GM18498 (cell line): ENCODE results near the gene MDC1.

Experiments used
- ATAC-seq: cut with Tn5 transposase; IDR thresholded peaks from one replicate; pipeline ENCODE4 v1.9.1; 2021; ENCODE audit warnings: mild to moderate bottlenecking, moderate library complexity; ENCODE audit not compliant: unreplicated experiment

Gene MDC1

GRCh38 chr6:30747902-30748769 lies 31.1 kb upstream of the MDC1 start:
- no peak for ATAC-seq

DNA sequence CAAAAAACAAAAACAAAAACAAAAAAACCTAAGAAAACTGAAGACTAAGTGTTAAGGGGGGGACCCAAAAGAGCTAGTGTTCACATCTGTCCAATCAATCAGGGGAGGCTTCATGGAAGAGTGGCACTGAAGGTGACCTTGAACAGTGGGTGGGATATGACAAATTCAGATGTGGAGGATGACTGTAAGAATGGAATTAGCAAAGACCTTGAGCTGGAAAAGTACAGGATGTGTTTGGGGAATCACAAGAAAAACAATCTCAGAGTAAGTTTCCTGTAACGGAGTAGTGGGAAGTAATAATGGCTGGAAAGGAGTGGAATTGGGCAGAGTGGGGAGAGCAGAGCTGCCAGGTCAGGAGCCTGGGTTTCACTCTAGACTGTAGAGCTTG lies 30.2 kb upstream of the MDC1 start:
- ATAC-seq, result no peak

- ATAC-seq, result no peak
These were observed 27.1 kb upstream of the MDC1 start, which contains the start of gene IER3 for GRCh38 chr6:30744054-30744805. IER3 (minus strand) TSS chr6:30744547; CDS start chr6:30744518, 29 bp downstream.

DNA sequence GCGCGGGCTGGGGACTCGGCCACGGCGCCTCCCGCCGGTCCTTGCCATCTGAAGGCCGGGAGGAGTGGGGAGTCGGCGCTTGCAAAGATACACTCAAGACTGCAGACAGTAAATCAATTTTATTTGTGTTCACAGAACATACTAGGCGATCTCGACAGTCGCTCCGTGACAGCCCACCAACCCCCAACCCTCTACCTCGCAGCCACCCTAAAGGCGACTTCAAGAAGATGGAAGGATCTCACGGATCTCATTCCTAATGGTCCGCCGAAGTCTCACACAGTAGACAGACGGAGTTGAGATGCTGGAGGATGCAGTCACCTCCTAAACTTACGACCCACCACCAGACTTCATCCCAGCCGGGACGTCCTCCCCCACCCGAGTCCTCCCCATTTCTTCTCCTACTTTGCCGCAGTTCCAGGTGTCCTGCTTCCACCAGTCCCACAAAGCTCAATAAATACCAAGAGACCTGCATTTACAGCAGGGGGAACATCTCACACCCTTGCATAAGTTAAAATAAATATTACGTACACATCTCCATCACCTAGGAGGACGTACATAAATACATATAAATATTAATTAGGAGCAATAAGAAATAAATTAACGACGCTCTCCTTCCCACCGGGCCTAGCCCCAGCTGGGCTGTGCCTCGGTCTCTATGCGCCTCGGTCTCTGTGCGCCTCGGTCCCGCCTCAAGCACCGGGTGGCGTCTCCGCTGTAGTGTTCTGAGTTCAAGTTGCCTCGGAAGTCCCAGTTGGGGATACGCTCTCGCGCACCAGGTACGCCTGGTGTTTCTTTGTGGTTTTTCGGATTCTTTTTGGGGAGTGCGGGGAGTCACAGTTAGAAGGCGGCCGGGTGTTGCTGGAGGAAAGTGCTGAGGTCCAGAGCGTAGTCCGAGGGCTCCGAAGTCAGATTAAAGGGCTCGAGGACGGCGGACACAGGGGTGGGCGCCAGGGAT lies 26.3 kb upstream of the MDC1 start:
- no peak for ATAC-seq

DNA sequence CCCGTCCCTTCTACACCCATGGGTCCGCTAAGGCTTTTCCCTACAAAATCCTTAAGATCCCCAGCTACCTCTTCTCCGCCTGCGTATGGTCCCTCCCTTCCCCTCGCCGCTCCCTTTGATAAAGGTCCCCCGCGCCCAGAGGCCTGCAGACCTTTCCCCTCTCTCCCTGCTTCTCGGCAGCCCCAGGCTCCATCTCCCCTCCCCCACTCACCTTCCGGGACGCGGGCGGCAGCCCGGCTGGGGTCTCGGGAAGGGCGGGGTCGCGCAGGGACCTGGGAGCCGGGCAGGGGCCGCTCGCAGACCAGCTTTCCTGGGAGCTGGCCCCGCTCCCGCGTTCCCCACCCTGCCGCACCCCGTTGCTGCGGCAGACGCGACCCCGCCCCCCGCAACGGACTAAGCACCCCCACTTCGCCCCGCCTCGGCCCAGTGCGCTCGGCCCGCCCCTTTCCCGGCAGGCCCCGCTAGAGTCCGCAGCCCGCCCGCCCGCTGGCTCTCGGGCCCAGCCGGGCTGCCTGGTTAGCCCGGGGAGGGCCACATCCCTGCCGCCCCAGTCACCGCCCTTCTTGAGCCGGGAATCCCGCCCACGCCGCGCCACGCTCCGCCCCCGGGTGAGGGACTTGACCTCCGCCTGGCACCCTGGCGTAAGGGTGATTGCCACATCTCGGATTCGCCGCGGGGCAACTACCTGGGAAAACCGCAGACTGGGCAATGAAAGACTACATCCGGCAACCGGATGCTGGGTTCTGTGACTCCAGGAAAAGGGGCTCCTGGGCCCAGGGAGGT lies 25.4 kb upstream of the MDC1 start, which contains the start of gene FLOT1:
Gene FLOT1 (minus strand): TSS at position 372 of the 783 bp plus-strand sequence. CDS start 498 bp downstream, outside the sequence.
- ATAC-seq, result peak; percentile 79

GRCh38 chr6:30741789-30742315 lies 24.8 kb upstream of the MDC1 start:
- ATAC-seq, result no peak

DNA sequence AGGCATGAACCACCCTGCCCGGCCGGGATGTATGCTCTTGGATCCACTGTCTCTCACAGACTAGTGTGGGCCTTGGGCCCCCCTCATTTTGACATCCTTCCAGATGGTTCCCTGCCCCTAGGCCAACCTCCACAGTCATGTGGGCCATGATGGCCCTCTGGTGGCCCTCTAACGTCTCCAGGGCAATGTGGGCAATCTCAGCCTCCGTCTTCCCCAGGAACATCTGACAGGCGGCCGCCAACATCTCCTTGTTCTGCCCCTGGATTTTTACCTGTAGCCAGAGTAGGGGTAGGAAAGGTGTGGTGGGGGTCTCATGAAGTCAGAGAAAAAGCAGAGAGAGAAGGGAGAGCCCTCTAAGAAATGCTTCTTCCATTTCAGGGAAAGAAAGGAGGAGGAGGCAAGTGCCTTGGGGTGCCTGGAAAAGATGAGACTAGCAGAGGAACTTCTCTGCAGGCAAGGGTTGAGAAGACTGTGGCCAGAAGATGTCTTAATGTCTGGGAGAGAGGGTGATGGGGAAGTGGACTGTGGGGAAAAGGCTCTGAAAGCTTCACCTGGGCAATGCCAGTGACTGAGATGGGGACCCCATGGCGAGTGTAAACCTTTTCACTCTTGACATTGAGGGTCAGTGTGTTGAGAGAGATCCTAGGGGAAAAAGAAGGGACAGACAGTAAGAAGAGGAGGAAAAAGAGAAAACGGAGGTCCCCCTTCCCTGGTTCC lies 24.1 kb upstream of the MDC1 start:
- ATAC-seq, result no peak

DNA sequence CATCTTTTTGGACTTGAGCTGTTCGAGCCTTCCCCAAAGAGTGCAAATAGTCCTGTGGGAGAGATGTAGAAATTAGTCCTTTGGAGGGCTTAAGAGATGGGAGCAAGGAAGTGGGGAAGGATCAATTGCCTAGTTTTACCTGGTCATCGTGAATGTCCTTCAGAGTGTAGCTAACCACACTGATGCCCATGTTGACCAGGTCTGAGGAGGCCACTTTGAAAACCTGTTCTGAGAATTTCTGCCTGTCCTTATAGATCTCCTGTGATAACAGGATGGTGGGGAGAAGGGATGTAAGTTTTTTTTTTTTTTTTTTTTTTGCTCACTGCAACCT lies 23.4 kb upstream of the MDC1 start:
- no peak for ATAC-seq

DNA sequence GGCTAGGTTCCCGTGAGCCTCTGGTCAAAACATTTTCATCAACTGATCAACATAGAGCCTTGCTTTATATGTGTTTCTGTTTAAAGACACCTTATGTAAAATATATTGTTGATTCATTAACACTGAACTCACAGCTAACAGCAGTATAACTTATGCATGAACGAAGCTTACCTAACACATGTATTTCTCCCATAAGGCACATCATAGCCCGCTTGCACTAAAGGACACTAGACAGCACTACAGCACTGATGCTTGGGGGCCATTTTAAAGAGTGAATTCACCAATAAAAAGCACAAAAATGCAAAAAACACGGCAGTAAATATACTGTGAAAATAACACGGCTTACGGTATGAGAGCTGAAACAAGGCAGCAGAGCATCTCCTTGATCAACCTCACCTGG lies 21.5 kb upstream of the MDC1 start:
- no peak for ATAC-seq

DNA sequence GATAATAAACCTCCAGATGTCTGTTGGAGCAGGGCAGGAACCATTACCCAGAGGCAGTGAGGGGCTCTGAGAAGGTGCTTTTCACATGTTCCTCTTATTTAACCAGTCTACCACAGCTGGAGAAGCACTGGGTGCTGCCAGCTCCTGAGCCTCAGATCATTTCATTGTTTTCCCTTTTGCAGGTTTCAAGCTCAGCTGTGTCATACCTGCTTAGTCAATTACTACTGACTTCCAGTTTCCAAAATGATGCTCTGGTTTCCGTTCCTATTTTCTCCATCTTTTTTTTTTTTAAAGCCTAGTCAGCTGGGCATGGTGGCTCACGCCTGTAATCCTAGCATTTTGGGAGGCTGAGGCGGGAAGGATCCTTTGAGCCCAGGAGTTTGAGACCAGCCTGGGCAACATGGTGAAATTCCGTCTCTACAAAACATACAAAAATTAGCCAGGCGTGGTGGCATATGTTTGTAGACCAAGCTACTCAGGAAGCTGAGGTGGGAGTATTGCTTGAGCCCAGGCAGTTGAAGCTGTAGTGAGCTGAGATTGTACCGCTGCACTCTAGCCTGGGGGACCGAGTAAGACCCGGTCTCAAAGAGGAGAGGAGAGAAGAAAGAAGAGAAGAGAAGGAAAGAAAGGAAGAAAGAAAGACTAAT lies 18.7 kb upstream of the MDC1 start:
- ATAC-seq, result no peak

DNA sequence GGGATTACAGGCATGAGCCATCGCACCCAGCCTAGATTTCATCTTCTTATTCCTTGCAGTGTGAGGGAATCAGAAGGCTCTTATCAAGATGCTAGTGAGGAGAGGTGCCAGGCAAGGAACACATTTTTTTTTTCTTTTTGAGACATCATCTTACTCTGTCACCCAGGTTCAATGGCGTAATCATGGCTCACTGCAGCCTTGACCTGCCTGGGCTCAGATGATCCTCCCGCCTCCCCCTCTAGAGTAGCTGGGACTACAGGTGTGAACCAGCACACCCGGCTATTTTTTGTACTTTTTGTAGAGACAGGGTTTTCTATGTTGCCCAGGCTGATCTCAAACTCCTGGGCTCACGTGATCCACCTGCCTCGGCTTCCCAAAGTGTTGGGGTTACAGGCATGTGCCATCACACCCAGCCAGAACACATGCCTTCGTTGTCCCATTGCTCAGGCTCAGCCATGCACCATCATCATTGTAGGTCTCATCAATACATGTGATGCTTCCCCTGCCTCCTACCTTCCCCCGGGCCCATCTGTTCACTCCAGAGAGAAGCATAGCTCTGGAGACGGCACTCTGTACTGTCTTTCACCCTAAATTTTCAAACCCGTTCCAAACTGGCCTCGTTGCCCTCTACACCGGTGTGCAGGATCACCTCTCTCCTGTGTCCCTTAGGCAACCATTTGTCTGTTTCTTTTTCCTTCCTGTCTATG lies 15.3 kb upstream of the MDC1 start:
- no peak for ATAC-seq

DNA sequence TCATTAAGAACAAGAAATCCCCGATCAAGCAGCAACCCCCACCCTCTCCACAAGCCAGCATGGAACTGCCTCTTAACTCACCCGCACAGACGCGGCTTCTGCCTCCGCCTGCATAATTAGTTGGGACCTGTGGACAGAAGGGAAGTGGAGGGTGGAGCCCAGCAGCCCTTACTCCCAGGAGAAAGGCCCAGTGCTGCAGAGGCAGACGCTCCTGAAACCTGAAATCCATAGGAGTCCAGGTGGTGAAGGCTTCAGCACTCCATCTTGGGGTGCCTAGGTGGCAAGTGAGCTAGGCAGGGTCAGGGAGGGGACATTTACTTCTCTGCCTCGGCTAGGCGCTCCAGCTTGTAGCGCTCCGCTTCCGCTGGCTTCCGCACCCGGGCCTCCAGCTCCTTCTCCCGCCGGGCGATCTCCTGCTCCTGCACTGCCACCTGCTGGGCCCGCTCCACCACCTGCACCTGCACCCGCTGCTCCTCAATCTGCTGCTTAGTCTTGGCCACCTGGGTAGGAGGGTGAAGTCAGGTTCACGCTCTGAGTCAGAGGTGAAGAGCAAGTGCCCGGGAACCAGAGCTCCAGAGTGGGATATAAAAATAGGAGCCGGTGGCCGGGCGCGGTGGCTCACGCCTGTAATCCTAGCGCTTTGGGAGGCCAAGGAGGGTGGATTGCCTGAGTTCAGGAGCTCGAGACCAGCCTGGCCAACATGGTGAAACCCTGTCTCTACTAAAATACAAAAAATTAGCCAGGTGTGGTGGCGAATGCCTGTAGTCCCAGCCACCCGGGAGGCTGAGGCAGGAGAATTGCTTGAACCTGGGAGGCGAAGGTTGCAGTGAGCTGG lies 13.7 kb upstream of the MDC1 start:
- ATAC-seq, result peak; percentile 53

DNA sequence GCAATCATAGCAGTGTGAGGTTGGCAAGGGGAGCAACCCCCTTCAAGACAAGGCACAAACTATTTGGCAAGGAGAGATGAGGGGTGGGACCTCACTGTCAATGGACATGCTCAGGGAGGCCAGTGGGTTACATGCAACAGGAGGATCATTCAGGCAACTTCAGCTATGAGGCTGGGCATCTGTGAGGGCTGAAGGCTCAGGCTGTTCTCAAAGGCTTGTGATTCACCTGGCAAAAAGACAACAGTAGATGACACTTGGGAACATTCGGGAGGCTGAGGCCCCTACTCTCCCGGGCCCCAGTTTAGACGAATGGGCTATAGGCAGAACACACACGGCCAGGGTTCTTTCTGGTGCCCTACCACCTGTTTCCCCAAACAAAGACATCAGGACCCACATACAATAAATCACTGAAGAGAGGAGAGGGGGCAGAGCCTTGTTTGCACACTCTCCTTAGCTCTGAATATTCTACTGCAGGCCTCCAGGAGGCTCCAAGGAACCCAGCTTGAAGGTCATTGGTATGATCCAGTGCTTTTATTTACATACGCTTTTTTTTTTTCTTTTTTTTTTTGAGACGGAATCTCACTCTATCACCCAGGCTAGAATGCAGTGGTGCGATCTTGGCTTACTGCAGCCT lies 11.0 kb upstream of the MDC1 start:
- no peak for ATAC-seq

DNA sequence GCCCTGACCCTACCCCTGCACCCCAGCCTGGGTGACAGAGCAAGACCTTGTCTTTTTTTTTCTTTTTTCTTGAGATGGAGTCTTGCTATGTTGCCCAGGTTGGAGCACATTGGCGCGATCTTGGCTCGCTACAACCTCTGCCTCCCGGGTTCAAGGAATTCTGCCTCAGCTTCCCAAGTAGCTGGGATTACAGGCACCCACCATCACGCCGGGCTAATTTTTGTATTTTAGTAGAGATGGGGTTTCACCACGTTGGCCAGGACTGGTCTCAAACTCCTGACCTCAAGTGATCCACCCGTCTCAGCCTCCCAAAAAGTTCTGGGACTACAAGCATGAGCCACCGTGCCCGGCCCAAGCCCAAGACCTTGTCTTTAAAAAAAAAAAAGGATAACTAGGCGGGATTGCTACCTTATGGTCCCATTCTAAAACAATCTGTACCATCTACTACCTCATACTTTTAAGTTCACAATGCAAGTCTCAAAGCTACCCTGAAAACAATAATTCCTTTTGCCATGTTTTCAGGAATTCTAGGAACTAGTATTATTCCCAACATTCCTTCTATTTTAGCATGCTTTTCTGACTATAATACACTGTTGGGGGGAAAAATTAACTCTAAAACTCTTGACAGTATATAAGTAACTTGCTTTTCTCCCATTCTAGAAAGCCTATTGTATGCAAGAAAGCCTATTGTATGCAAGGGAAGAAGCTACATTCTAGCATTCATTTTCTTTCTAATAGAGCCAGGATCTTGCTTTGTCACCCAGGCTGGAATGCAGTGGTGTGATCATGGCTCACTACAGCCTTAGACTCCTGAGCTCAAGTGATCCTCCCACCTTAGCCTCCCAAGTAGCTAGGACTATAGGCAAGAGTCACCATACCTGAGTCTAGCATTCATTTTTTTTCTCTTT lies 9.7 kb upstream of the MDC1 start:
- no peak for ATAC-seq

DNA sequence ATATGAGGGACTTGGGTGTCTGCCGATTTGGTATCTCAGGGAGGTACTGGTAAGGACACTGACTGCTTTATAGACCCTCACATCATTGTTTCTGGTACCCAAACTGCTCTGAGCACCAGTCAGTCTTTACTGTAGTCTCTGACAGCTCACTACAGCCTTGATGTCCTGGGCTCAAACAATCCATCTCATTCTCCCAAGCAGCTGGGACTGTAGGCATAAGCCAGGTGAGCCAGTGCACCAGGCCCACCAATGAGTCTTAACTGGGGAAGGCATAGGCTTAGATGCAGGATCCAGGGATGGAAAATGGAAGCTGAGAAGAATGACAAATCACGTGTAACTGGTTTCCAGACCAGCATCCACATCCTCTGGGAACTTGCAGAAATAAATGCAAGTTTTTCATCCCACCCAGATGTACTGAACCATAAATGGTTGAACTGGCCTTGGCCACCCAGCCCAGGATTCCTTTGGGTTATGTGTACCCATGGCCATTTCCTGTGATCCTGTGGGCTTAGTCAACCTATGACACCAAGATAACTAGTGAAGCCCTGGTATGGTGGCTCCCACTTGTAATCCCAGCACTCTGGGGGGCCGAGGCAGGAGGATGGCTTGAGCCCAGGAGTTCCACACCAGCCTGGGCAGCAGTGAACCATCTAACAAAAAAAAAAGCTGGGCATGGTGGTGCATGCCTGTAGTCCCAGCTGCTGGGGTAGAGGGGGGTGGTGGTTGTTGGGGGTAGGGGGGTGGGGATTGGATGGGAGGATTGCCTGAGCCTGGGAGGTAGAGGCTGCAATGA lies 8.8 kb upstream of the MDC1 start:
- ATAC-seq, result no peak
